Measurements from ENCODE around the gene AADACL2. TPM values are rescaled to one million over a fixed set of nuclear protein-coding genes. Genes with fewer than 3 reads are reported as not detected.
A peak's percentile ranks its signal among the peaks of the same experiment; 100 is the strongest.
"Not testable (repeated sequence)": the region's sequence is repeated elsewhere in the genome, so short reads cannot be mapped to it uniquely, and the experiment has no call there.

AADACL2 gene
- total RNA-seq, 1 donor, result not detected

- no peak for DNase-seq (ENCODE audit: low read depth)
- no peak for TF ChIP-seq CTCF (IDR thresholded peaks at IDR 0.05; ENCODE audit: insufficient read depth, low read depth, low read length)
- H3K4me3 ChIP-seq (ENCODE audit: low read depth, low read length), result no peak overlapping the region
Measured at GRCh38 chr3:151753846-151754245, 20.1 kb downstream of the AADACL2 start.

- no peak for TF ChIP-seq CTCF (IDR thresholded peaks at IDR 0.05; ENCODE audit: insufficient read depth, low read depth, low read length)
Measured at GRCh38 chr3:151761581-151761980, 27.9 kb downstream of the AADACL2 start.

GRCh38 chr3:151764699-151765098, 31.0 kb downstream of the AADACL2 start:
- H3K4me3 ChIP-seq (ENCODE audit: low read depth, low read length); DNase-seq (ENCODE audit: low read depth): not testable (repeated sequence)

More at GRCh38 chr3:151761581-151761980, 27.9 kb downstream of the AADACL2 start:
- DNase-seq (ENCODE audit: low read depth), result no peak
- no peak overlapping the region for H3K4me3 ChIP-seq (ENCODE audit: low read depth, low read length)

- no peak for DNase-seq (ENCODE audit: low read depth)
- no peak overlapping the region for H3K4me3 ChIP-seq (ENCODE audit: low read depth, low read length)
- no peak for TF ChIP-seq CTCF (IDR thresholded peaks at IDR 0.05; ENCODE audit: insufficient read depth, low read depth, low read length)
Measured at GRCh38 chr3:151765685-151766084, 32.0 kb downstream of the AADACL2 start.

- H3K4me3 ChIP-seq (ENCODE audit: low read depth, low read length), result no peak overlapping the region
- TF ChIP-seq CTCF (IDR thresholded peaks at IDR 0.05; ENCODE audit: insufficient read depth, low read depth, low read length), result no peak
- DNase-seq (ENCODE audit: low read depth), result peak; percentile 3
Measured at GRCh38 chr3:151766454-151766853, 32.7 kb downstream of the AADACL2 start.

- no peak for DNase-seq (ENCODE audit: low read depth)
- no peak overlapping the region for H3K4me3 ChIP-seq (ENCODE audit: low read depth, low read length)
- no peak for TF ChIP-seq CTCF (IDR thresholded peaks at IDR 0.05; ENCODE audit: insufficient read depth, low read depth, low read length)
Measured at GRCh38 chr3:151768393-151768930, 34.7 kb downstream of the AADACL2 start.

GRCh38 chr3:151769175-151769574, 35.4 kb downstream of the AADACL2 start:
- no peak for TF ChIP-seq CTCF (IDR thresholded peaks at IDR 0.05; ENCODE audit: insufficient read depth, low read depth, low read length)
- no peak overlapping the region for H3K4me3 ChIP-seq (ENCODE audit: low read depth, low read length)
- no peak for DNase-seq (ENCODE audit: low read depth)
